GM19372 (cell line): ENCODE results near the gene DENND1A.

ENCODE experiments used
- ATAC-seq: cut with Tn5 transposase; IDR thresholded peaks from one replicate; pipeline ENCODE4 v1.9.1; 2021; ENCODE audit warnings: mild to moderate bottlenecking, low read depth, moderate library complexity; ENCODE audit not compliant: unreplicated experiment

The DENND1A gene

DNA sequence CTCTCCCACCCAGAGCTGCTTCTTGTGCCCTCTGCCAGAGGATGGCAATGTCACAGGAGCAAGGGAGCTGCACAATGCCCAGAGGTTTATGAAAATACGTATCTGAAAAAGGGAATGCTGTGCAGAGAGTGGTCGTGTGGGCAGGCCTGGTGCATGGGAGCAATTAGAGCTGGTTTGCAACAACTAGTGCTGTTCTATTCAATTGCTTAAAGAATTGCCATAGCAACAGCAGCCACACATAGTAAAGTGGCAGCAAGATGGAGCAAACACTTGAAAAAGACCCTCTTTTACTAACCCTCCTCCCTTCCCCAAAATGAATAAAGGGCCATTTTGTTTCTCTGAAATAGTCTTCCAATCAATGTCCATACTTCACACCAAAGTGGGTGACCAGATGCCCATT lies 407.7 kb downstream of the DENND1A start:
- ATAC-seq = no peak

DNA sequence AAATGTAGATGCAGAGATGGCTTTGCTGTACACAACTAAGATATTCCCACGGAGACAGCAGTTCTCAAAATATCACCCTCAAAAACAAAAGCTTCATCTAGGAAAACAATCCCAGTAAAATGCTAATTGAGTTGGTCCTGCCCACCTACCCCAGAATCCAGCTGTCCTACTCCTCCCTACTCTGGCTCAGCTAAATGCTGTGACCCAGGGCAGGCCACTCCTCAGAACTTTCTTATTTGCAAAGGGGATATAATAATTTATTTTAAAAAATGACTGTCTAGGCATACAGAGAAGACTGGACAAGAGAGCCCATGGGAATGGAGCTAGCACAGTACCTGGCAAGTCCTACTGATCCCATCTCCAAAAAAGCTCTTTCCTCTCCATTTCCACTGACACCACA lies 411.6 kb downstream of the DENND1A start:
- ATAC-seq = no peak

- ATAC-seq = no peak
These were observed 412.4 kb downstream of the DENND1A start for GRCh38 chr9:123517512-123517911.

GRCh38 chr9:123514766-123515165 lies 415.2 kb downstream of the DENND1A start:
- ATAC-seq = no peak

GRCh38 chr9:123513554-123513953 lies 416.4 kb downstream of the DENND1A start:
- ATAC-seq = no peak

GRCh38 chr9:123511326-123512277 lies 418.3 kb downstream of the DENND1A start:
- ATAC-seq = no peak

- no peak for ATAC-seq
These were observed 420.3 kb downstream of the DENND1A start for GRCh38 chr9:123509646-123510045.

GRCh38 chr9:123508048-123508447 lies 421.9 kb downstream of the DENND1A start:
- no peak for ATAC-seq

GRCh38 chr9:123505496-123505895 lies 424.4 kb downstream of the DENND1A start:
- ATAC-seq = no peak

DNA sequence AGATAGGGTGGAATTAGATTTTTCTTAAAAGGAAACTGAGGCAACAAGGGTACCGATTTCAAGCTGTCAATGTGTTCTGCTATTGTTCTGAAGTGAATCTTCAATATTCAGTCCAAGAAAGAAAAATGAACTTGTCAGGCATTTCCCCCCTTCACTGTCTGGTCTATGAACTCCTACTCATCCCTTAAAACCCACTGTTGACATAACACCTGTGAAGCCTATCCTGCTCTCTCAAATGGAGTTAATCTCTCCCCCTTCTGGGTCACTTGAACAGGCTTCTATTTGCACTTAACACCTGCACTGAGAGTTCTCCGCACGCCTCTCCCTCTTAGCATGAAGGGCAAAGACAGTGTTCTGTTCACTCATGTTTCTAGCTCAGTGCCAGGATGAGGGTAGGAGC lies 429.6 kb downstream of the DENND1A start:
- no peak for ATAC-seq

GRCh38 chr9:123497830-123498229 lies 432.1 kb downstream of the DENND1A start:
- ATAC-seq = no peak

DNA sequence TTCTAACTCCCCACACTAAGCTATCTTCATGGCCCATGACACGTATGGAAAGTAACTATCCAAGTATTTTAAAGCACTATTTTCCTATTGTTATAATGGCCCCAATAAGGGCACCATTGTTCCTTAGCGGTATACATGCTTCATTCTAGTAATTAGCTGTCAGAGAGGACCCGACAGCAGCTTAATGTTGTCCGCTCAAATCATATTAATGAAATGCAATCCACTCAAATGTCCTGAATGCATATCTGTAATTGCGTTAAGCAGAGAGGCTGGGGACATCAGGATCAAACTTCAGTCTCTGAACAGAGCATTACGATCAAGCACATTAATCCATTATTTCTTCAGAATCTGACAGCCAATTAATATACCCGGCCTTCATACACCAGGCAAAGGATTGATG lies 434.2 kb downstream of the DENND1A start:
- ATAC-seq = no peak

- no peak for ATAC-seq
These were observed 436.3 kb downstream of the DENND1A start for GRCh38 chr9:123493627-123494026.

- ATAC-seq = no peak
These were observed 439.2 kb downstream of the DENND1A start for GRCh38 chr9:123490688-123491087.

GRCh38 chr9:123488722-123489321 lies 441.1 kb downstream of the DENND1A start:
- ATAC-seq = no peak

DNA sequence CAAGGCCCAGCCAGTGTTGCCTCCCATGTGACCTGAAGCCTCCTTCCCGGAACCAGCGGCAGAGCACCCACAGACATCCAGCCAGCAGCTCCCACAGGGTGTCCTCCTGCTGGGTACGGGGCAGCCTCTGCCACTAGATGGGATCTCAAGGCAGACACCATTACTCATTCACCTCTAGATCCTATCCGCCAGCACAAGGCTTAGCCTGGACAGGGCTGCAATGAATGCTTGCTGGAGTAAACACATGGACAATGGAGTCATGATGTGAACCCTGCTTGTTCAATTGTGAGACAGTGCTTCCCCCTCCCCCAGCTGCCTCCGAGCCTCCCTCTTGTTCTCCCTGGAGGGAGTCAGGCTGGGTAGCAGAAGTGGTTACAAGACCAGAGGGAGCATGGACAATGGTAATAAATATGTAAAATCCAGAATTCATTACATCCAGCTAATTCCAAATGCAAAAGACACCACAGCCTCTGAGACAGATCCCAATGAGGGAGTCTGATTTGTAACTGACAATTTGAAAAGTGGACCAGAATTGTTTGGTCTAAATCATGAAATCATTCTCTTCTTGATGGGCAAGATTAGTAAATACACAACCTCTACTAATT lies 441.9 kb downstream of the DENND1A start:
- ATAC-seq = no peak

DNA sequence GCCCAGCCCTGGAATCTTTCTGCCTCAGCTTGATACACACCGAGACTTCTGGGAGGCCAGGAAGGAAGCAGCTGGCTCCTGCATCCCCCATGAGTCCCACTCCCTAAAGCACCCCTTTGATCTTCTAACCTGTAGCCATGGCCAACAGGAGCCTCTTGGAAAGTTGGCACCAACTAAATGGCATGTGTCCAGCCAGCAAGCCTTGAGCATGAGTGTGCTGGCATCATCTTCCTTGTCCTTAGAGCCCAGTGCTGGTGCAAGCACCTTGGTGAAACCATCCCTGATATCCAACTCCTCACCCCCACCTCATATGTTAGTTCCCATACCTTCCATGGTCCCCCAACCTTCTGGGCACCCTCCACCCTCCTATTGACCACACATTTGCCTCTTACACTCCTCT lies 443.5 kb downstream of the DENND1A start:
- ATAC-seq = no peak

DNA sequence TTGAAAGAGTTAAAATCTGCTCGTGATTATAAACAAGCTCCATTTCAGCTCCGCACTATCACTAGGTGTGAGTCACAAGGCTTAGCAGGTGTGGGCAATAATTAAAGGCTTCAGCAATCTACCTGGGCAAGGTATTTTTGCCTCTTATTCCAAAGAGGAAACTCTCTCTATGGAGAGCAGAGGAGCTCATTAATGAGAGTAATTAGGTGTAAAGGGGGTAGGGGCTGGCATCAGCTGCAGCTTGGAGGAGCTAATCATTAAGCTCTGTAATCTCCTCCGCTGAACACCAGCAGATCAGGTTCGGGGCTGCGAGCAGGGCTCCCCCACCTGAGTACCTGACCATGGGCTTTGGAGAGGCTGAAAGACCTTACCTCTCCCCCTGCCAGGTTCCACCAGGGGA lies 444.7 kb downstream of the DENND1A start:
- ATAC-seq = no peak

DNA sequence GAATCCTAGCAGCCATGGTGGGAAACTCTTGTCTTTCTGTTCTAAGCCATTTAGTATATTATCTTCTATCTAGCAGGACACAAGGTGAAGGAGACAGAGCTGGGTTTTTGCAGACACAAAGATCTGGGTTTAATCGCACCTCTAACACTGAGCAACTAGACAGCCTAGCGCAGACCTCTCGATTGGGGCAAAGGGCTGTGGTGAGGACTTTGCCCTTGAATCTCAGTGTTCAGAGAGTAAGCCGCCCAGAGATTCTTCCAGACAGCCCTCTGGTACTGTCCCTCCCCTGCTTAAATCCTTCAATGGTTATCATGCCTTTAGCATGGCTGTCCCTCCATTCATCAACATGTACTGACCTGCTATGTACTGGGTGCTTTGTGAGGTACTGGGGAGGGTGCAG lies 445.8 kb downstream of the DENND1A start:
- ATAC-seq = no peak

DNA sequence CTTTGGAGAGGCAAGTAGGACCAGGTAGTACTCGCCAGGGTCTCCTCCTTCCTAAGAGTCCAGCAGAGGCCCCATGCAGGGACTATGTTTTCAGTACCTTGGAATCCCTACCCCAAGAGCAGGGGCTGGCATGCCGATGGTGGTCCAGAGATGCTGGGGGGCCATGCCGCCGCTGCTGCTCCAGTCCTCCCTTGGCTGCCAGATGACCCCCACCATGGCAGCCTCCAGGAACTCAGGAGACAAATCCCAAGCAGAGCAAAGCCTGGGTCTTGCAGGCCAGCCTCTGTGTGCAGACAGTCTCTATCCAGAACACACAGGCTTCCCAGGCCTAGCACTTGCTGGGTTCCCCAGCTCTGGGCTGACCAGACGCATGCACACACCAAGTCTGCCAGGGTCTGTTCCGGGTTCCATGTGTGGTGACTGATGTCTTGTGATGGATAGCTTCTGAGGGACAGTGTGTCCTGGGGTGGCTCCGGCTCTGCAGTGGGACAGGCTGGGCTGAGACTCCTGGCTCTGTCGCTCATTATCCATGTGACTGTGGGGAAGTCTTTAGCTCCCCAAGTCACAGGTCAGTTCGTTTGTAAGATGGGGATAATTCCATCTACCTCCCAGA lies 446.6 kb downstream of the DENND1A start:
- no peak for ATAC-seq

- no peak for ATAC-seq
These were observed 447.5 kb downstream of the DENND1A start for GRCh38 chr9:123482295-123482968.
